Islet precursor cell (in vitro differentiated cells): ENCODE data around the gene RTKN2.
"Not testable (repeated sequence)": the region's sequence is repeated elsewhere in the genome, so short reads cannot be mapped to it uniquely, and the experiment has no call there.

ENCODE experiments used
- DNase-seq: peaks from one replicate; pipeline ENCODE4 v3.0.0-alpha.2; 2018

RTKN2 gene

DNA sequence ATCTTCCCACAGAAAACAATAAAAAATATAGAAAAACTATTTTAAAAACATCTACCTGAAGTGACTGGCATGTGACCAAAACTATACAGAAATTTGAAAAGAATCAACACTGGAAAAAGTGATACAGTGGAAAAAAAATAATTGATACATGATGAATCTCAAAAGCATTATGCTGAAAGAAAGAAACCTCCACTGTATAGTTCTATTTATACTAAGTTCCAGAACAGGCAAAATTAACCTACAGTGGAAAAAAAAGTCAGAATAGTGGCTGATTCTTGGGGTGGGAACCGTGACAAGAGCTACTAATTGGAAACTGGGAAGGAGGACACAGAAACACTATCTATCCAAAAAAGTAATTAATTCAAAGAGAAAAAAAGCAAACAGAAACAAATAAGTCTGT is 14.9 kb downstream of the RTKN2 start:
- DNase-seq: no peak

DNA sequence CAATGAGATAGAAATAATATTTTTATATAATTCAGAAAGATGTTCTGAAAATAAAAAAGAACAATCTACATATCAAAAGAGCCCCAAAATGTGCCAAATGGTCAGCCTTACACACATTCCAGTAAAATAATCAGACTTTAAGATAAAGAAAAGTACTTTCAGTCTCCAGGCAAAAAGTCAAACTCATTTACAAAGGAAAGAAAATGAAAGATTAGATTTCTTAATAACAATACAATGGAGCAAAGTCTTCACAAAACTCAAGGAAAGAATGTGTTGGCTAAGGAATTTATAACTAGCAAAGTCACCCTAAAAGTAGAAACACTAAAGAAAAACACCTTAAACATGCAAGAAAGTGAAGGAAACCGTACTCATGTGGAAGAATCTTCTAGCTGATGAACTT is 16.6 kb downstream of the RTKN2 start:
- DNase-seq: no peak

DNA sequence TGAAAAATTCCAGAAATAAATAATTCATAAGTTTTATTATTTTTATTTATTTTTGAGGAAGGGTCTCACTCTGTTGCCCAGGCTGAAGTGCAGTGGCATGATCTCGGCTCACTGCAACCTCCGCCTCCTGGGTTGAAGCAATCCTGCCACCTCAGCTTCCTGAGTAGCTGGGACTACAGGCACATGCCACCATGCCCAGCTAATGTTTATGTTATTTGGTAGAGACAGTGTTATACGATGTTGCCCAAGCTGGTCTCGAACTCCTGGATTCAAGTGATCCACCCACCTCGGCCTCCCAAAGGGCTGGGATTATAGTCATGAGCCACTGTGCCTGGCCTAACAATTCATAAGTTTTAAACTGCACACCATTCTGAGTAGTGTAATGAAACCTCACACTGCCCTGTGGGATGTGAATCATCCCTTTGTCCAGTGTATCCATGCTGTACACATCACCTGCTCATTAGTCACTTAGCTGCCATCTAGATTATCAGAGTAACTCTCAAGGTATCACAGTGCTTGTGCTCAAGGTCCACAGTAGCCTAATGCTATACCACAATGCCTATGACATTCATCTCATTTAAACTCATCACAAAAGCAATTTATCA is 17.9 kb downstream of the RTKN2 start:
- peak; percentile 64 for DNase-seq

DNA sequence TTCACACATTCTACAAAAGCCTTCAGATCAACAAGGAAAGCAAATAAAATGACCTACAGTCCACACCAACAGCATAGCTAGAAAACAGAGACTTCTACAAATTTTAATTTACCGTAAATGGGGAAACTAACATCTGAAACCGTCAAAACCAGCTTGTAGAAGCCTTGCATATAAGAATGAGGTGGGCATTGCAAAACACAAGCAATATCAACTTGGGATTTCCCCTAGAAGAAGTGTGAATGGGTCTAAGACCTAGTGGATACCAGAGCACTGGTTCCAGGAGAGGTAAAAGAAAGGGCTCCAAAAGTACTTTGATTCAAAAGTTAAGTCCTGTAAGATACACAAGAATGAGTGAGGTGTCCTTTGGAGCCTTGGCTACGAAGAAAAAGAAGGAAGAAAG is 18.7 kb downstream of the RTKN2 start:
- DNase-seq: no peak

DNA sequence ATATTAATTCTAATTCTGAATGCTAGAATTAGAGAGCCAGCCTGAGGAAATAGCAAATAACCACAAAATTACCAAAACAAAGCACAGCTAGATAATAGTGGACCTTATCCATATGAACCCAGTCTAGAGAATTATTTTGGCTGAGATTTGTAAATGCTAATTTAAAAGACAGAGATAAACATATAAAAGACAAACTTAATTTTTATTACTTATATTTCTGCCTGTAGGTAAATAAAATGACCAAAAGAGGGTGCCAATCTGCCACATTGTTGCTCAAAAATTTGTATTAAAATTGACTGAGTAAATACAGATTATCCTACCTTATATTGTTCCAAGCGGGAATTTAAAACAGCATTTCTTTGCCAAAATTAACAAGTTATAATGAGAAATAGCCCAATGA is 20.2 kb downstream of the RTKN2 start:
- no peak for DNase-seq

DNA sequence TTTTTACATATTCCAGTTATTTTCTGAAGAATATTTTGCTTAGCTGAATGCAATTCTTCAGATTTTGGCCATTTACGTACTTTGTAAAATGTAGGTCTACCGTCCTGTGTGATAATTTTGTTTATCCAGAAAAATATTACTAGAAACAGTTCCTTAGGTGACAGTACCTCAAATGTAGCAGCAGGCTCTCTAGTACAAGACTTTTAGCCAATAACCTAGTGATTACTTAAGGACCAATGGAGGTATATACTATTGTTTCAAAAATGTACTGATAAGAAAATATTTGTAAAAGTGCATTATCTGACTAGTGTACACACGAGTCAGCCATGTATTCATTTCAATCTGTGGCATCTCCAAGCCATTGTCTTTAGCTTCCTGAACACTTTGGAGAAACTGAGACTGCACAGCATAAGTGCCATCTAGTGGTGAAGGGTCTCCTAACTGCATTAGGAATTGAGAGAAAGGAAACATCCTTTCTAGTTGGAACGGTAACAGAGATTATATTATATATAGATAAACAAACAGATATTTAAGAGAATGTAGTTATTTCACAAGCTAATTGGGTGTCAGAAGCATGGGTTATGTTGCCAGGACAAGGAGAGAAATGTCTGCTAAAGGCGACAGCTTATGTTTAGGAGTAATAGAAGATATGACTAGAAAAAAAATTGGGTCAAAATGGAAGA is 23.7 kb downstream of the RTKN2 start:
- no peak for DNase-seq

DNA sequence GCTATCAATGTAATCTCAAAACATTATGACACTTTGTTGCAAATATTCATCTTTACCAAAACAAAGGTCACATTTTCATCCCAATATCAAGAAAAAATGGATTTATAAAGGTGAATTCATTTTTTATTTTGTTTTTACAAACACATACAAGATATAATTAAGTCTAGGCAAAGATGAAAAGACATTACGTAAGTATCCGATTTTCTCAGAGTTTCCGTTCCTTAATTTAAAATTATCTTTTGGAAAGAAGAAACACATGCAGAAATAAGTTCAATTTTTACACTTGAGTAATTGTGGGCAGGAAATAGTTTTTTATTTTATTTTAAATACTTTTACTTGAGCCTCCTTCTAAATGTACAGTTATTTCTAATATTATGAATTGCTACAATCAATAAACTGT is 24.6 kb downstream of the RTKN2 start:
- DNase-seq: no peak

DNA sequence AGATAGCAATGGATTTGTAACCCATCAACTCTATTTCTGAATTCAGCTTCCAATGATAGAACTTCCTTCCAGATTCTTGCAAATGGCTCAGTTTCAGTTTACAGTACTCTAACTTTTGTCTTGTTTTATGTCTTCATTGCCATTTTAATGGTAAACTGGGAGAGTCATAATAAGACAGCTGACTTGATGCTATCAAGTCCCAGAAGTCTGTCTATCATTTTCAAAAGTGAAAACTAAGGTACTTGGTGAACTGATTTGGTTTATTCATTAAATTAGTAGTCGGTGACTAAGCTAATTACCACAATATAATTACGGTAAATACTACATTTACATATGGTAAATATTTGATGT is 25.0 kb downstream of the RTKN2 start:
- DNase-seq: no peak

DNA sequence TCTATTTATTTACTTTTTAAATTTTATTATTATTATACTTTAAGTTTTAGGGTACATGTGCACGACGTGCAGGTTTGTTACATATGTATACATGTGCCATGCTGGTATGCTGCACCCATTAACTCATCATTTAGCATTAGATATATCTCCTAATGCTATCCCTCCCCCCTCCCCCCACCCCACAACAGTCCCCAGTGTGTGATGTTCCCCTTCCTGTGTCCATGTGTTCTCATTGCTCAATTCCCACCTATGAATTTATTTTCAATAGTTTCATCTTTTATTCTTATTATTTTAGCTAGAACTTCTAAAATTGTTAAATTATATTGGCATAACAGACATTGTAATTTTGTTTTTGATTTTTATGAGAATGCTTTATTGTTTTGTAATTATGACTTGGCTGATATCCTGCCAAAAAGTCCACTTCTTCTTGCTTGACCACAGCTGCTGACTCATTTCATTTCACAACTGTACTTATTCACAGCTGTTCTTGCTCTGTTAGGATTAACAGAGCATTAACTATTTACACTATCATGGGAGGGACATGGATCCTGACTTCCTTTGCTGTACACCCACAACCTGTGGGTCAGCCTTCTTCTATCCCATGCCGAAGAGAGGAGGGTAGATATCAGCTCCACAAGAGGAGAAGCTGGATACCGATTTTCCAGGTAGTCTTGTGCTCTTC is 25.5 kb downstream of the RTKN2 start:
- DNase-seq: not testable (repeated sequence)

DNA sequence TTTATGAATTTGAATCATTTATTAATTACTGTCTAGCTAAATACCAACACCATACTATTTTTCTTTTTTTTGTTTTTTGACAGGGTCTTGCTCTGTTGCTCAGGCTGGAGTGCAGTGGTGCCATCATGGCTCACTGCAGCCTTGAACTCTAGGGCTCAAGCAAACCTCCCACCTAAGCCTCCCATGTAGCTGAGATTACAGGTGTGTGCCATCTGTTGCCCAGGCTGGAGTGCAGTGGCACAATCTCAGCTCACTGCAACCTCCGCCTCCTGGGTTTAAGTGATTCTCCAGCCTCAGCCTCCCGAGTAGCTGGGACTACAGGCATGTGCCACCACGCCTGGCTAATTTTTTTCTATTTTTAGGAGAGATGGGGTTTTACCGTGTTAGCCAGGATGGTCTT is 27.1 kb downstream of the RTKN2 start:
- not testable (repeated sequence) for DNase-seq

DNA sequence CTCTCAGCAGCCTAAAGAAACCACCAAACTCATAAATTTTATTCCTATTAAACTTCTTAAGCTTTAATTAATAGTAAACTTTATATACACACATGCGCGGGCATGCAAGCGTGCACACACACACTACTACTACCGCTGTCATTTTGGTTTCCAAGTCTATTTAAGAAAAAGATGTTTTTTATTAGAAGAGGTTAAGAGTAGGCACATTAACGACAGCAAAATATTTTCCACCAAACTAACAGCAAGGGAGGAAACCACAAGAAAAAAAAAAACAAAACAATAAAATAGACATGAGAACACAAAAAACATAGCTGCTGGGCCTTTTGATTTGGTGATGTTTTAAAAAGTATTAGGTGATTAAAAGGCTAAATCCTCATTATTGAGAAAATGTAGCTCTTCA is 28.6 kb downstream of the RTKN2 start:
- DNase-seq: no peak

DNA sequence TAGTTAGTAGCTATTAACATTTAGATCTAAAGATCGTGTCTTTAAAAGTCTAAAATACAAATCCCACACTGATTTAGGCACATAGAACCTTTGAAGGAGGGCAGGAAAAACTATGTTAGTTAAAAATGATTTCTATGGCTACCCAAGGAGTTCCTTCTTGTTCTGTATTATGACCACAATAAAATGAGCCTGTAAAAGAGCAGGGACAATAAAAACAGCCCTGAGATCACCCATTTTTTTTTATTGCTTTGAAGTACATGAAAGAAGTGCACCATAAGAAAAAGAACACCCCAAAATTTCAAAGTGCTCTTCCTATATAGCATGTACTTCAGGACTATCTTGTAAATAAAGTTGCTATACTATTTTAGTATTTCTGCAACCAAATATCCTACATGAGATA is 29.8 kb downstream of the RTKN2 start:
- no peak for DNase-seq

DNA sequence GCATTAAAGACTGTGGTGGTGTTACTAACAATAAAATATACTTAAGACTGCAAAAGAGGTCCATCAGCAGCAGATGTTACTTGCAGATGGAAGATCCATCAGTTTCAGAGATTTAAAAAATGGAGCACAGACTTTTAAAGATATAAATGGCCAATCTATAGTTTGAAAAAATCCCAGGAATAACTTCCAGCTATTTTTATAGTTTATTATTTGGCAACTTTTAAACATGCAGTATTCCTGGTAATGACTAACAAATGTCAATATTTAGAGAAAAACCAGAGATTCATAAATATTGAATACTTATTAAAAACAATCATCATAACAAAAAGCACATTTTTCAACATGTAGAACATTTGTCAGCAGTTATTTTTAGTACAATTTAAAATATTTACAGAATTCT is 30.7 kb downstream of the RTKN2 start:
- no peak for DNase-seq

DNA sequence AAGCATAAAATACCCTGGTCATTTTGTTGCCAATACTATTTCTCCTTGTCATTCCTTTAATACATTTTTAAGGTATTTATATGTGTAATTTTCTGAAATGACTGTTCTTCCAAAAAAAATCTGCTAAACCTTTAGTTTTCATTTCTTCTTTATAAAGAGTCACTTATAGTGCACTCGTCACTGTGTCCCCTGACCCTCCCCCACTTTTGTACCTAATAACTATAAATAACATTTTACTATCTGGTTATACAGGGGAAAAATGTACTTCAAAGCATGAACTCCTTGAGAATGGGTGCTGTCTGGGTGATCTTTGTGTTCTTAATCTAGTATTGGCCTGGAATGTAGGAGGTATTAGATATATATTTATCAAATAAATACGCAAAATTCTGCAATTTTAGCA is 31.1 kb downstream of the RTKN2 start:
- no peak for DNase-seq

DNA sequence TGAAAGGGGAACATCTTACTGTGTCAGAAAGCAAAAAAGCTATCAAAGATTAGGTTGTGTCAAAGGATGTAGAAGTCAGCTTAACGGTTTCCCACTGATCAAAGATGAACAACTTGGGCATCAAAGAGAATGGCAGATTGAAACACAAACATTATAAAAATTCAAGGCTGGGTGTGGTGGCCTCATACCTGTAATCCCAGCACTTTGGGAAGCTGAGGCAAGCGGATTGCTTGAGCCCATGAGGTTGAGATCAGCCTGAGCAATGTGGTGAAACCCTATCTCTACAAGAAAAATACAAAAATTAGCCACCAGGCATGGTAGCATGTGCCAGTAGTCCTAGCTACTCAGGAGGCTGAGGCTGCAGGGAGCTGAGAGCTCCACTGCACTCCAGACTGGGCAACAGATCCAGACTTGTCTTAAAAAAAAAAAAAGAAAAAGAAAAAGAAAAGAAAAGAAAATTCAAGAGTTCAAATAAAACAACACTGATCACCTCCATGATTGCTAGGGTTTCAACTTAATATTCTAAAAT is 34.5 kb downstream of the RTKN2 start:
- DNase-seq: no peak

DNA sequence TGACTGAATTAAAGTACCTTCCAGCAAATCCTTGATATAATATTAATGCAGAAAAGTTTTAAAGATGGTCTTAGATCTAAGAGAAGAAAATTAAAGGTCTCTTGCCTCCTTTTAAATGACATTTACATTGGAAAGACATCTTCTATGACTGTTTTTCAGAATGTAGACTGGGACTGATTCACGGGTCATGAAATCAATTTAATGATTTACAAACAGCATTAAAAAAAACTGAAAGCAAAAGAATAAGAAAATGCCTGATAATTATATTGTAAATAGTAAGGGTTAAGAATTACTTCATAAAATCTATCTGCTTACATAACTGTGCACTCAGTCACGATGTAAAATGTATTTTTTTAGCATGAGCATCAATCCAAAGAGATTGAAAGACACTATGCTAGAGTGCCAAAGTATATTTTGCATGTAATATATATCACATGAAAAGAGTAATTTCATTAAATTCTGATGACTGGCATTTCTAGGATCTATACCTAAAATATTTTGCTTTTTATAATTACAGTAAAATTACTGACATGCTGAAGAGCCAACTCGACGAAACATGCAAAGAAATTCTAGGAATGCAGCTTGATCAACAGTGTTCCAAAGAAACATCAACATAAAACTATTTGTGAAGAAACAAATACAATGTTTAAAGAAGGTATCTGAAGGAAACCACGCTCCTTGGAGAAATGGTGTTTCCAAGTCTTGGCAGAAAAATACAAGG is 35.1 kb downstream of the RTKN2 start:
- no peak for DNase-seq

DNA sequence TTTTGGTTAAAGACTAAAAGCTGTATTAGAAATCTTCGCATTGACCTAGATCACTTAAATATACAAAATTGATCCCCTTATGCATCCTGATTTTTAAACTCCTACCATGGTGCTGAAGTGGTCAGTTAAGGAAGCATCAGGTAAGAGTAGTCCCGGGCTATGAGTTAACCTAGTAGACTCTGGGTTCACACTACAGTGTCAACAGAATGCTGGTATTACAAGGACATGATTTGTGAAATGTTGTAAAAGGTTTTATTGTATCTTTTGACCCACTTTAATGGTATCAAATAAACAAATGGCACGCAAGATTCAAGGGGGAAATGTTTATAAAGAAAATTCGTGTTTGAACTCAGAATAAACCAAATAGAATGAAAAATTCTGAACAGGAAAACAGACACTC is 36.8 kb downstream of the RTKN2 start:
- DNase-seq: no peak

DNA sequence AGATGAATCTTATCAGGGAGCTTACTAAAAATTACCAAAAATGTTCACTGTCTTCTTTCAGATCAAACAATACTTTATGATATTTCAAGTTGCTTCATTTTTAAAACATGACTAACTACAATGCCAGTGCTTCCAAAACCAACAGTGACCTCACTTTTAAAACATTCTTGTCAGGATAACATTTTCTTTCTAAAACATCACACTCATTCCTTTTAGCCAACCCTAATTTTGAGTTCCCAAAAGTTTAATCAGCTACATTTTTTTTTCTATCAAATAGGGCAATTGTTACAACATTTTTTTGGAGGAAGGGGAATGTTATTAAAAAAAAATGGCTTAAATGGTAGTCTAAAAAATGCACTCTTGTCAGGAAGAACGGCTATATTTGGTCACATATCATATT is 37.3 kb downstream of the RTKN2 start:
- no peak for DNase-seq

DNA sequence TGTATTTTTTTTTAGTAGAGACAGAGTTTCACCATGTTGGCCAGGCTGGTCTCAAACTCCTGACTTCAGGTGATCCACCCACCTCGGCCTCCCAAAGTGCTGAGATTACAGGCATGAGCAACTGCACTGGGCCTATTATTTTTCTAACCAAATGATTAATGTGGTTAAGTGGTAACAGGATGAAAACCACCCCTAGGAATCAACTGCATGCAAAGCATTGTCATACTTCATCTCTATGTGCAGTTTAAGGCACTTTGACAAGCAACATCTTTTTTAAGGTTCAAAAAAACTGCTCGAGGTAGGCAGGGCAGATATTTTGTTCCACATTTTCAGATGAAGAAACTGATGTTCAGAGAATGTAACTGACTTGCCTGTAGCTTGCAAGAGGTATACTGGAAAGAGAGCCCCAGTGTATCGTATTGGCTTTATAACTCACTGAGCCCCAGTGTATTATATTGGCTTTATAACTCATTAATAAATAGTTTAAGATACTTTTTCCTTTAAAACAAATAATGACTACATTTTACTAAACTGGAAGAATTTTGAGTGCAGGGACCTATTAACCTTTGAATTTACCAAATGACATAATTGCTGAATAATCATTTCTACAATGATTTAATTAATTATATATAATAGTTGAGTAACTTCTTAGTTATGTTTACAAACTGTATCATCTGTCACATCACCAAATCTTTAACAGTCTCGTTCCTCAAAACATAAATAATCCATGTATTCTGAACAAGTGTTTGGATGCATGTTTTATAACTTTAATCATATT is 38.1 kb downstream of the RTKN2 start:
- no peak for DNase-seq

DNA sequence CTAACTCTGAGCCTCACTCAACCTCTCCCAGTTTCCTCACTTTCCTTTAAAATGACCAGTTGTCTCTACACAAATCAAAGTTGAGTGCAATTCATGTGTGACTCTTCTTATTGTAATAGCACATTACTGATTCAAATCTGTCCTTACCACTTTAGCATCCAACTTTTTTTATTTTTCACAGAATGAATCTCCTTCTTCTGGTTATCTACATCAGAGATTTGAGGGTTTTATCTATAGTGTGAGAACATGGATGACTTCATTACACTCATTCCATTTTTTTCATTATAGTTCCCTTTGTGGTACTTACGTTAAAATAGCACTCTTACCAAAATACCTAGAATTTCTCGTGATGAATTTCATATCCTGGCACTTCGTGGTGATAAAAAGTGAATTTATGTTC is 43.3 kb downstream of the RTKN2 start:
- DNase-seq: no peak

DNA sequence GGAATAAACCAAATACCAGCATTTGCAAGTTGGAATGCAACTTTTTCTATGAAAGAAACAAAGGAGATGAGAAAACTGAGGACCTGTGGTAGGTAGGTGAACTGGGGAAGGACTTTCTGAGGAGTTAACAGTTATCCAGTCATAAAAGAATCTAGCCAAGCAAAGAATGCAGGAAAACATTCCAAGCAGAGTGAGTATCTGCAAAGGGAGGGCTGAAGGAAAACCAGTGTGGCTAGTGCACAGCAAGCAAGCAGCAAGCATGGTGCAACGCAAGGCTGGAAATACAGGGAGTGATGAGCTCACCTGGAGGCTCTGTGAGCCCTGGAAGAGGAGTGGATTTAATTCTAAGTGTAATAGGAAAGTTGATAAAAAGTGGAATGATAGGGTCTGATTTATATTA is 44.0 kb downstream of the RTKN2 start:
- peak; percentile 87 for DNase-seq

DNA sequence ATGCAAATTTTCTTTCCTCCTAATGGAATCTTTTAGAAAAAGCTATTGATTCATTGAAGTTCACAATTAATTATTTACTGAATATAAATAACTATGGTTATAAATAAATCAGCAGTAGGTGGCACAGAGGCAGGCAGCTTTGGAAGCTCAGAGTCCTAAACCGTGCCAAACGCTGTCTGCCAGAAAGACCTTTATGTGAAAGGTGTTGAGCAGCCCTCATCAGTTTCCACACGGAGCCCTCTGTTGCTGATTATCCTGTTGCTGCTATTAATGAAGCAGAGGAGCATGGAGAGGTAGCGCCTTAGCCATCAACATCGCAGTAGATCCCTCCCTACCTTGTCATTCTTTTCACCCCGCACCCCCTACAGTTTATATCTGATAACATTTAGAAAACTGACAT is 51.0 kb downstream of the RTKN2 start:
- no peak for DNase-seq

DNA sequence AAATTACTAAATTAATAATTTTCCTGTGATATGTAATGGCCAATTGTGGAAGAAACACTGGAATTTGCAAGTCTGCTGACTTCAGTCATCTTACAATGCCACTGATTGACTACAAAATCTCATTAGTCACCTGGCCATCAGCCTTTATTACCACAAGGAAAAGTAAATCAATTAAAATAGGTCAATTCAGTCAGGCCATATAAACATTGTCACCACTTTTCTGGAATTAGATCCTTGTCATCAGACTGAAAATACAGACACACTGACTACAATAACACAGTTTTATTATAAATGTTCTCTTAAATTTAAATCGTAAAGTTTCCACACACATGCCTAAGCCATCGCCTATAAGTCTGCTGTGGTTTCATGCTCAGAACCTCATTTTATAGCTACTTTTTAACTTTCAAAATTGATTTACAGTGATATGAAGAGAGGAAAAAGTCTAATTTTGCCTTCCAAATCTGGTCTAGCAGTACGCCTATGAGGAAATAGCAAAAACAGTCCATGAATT is 54.2 kb downstream of the RTKN2 start:
- no peak for DNase-seq
